Rectal smooth muscle tissue (tissue), 1 donor: ENCODE data around the gene PTTG1IP.

Experiments used
- H3K27ac ChIP-seq: one replicate; pipeline ENCODE4 v1.7.0; 2013; ENCODE audit warnings: low read depth, low read length, inconsistent platforms
- H3K27me3 ChIP-seq: one replicate; pipeline ENCODE4 v1.7.0; 2013; ENCODE audit warnings: low read length; ENCODE audit not compliant: control insufficient read depth, insufficient read depth
- H3K36me3 ChIP-seq: one replicate; pipeline ENCODE4 v1.7.0; 2013; ENCODE audit warnings: low read length; ENCODE audit not compliant: control insufficient read depth, insufficient read depth
- H3K4me1 ChIP-seq: one replicate; pipeline ENCODE4 v1.7.0; 2013; ENCODE audit warnings: low read length; ENCODE audit not compliant: control insufficient read depth, insufficient read depth
- H3K4me3 ChIP-seq: one replicate; pipeline ENCODE4 v1.7.0; 2013; ENCODE audit warnings: low read length
- H3K9ac ChIP-seq: one replicate; pipeline ENCODE4 v1.7.0; 2013; ENCODE audit warnings: low read length

Gene PTTG1IP

GRCh38 chr21:44846485-44847260 is 26.8 kb downstream of the PTTG1IP start:
- Histone ChIP-seq H3K9ac (no peak overlapping the region), H3K4me1 (peaks cover 3% of the 10 kb centered on the region), H3K4me3 (no peak overlapping the region)

GRCh38 chr21:44846224-44846484 is 27.3 kb downstream of the PTTG1IP start:
- no peak overlapping the region for H3K9ac ChIP-seq
- peaks cover 14% of the 10 kb centered on the region for H3K36me3 ChIP-seq
- H3K4me1 ChIP-seq = peaks cover 3% of the 10 kb centered on the region
- no peaks in the 10 kb centered on the region for H3K27me3 ChIP-seq
- H3K27ac ChIP-seq = no peak overlapping the region
- peak overlapping the region; percentile 56 for H3K4me3 ChIP-seq

More at GRCh38 chr21:44846485-44847260, 26.8 kb downstream of the PTTG1IP start:
- peaks cover 16% of the 10 kb centered on the region for H3K36me3 ChIP-seq
- no peak overlapping the region for H3K27ac ChIP-seq
- H3K27me3 ChIP-seq = no peaks in the 10 kb centered on the region

GRCh38 chr21:44845418-44846223 is 27.9 kb downstream of the PTTG1IP start:
- Histone ChIP-seq H3K27me3 (no peaks in the 10 kb centered on the region), H3K36me3 (peaks cover 9% of the 10 kb centered on the region), H3K4me1 (peaks cover 3% of the 10 kb centered on the region), H3K4me3 (peak overlapping the region; percentile 56), H3K9ac (no peak overlapping the region), H3K27ac (no peak overlapping the region)

- H3K4me3 ChIP-seq = no peak overlapping the region
- H3K36me3 ChIP-seq = peaks cover 1% of the 10 kb centered on the region
- H3K27ac ChIP-seq = no peak overlapping the region
- H3K27me3 ChIP-seq = no peaks in the 10 kb centered on the region
- peaks cover 3% of the 10 kb centered on the region for H3K4me1 ChIP-seq
- no peak overlapping the region for H3K9ac ChIP-seq
Measured at GRCh38 chr21:44844256-44844655, 29.2 kb downstream of the PTTG1IP start.

- Histone ChIP-seq H3K4me3 (no peak overlapping the region), H3K4me1 (peaks cover 3% of the 10 kb centered on the region), H3K27me3 (no peaks in the 10 kb centered on the region), H3K27ac (no peak overlapping the region), H3K36me3 (no peaks in the 10 kb centered on the region), H3K9ac (no peak overlapping the region)
Measured at GRCh38 chr21:44842721-44843445, 30.6 kb downstream of the PTTG1IP start.

GRCh38 chr21:44842087-44842486 is 31.4 kb downstream of the PTTG1IP start:
- H3K27me3 ChIP-seq = no peaks in the 10 kb centered on the region

GRCh38 chr21:44840771-44841170 is 32.7 kb downstream of the PTTG1IP start:
- Histone ChIP-seq H3K36me3 (no peaks in the 10 kb centered on the region), H3K9ac (no peak overlapping the region), H3K27ac (no peak overlapping the region), H3K4me1 (no peaks in the 10 kb centered on the region), H3K27me3 (no peaks in the 10 kb centered on the region), H3K4me3 (no peak overlapping the region)

More at GRCh38 chr21:44842087-44842486, 31.4 kb downstream of the PTTG1IP start:
- H3K4me3 ChIP-seq = no peak overlapping the region
- peaks cover 3% of the 10 kb centered on the region for H3K4me1 ChIP-seq
- H3K27ac ChIP-seq = no peak overlapping the region
- H3K36me3 ChIP-seq = no peaks in the 10 kb centered on the region
- no peak overlapping the region for H3K9ac ChIP-seq

- no peak overlapping the region for H3K27ac ChIP-seq
Measured at GRCh38 chr21:44838951-44839350, 34.5 kb downstream of the PTTG1IP start.

GRCh38 chr21:44838039-44838895 is 35.2 kb downstream of the PTTG1IP start:
- Histone ChIP-seq H3K27ac (no peak overlapping the region), H3K36me3 (no peaks in the 10 kb centered on the region), H3K27me3 (no peaks in the 10 kb centered on the region), H3K4me3 (no peak overlapping the region), H3K4me1 (no peaks in the 10 kb centered on the region), H3K9ac (no peak overlapping the region)

More at GRCh38 chr21:44838951-44839350, 34.5 kb downstream of the PTTG1IP start:
- no peak overlapping the region for H3K4me3 ChIP-seq
- no peaks in the 10 kb centered on the region for H3K4me1 ChIP-seq
- H3K36me3 ChIP-seq = no peaks in the 10 kb centered on the region
- H3K9ac ChIP-seq = no peak overlapping the region
- H3K27me3 ChIP-seq = no peaks in the 10 kb centered on the region

- no peaks in the 10 kb centered on the region for H3K4me1 ChIP-seq
- no peaks in the 10 kb centered on the region for H3K36me3 ChIP-seq
- H3K4me3 ChIP-seq = no peak overlapping the region
- H3K27me3 ChIP-seq = no peaks in the 10 kb centered on the region
- no peak overlapping the region for H3K27ac ChIP-seq
- no peak overlapping the region for H3K9ac ChIP-seq
Measured at GRCh38 chr21:44837537-44837936, 36.0 kb downstream of the PTTG1IP start.

- no peaks in the 10 kb centered on the region for H3K4me1 ChIP-seq
- no peak overlapping the region for H3K4me3 ChIP-seq
- H3K9ac ChIP-seq = no peak overlapping the region
- H3K36me3 ChIP-seq = no peaks in the 10 kb centered on the region
- H3K27ac ChIP-seq = no peak overlapping the region
- no peaks in the 10 kb centered on the region for H3K27me3 ChIP-seq
Measured at GRCh38 chr21:44836666-44837471, 36.6 kb downstream of the PTTG1IP start.
